ENCODE data around the gene KRTAP4-16.
"Not testable (repeated sequence)": the region's sequence is repeated elsewhere in the genome, so short reads cannot be mapped to it uniquely, and the experiment has no call there.

KRTAP4-16 gene

GRCh38 chr17:41088760-41089352 is 13.2 kb downstream of the KRTAP4-16 start:
- in situ Hi-C loops (cut with HindIII; ENCODE audit: low pct_ligation_motif_present, low pct_unique_long_range_greater_than_20kb, low sequenced_read_pairs); DNase-seq: not testable (repeated sequence)

- DNase-seq; in situ Hi-C loops (cut with HindIII; ENCODE audit: low pct_ligation_motif_present, low pct_unique_long_range_greater_than_20kb, low sequenced_read_pairs): not testable (repeated sequence)
Observed at GRCh38 chr17:41084100-41084856, 17.7 kb downstream of the KRTAP4-16 start, which contains the start of gene KRTAP4-7. Gene KRTAP4-7, plus strand, starts transcription at chr17:41084150. Its CDS starts 57 bp downstream, at chr17:41084207.

- in situ Hi-C loops (cut with HindIII; ENCODE audit: low pct_ligation_motif_present, low pct_unique_long_range_greater_than_20kb, low sequenced_read_pairs) = not testable (repeated sequence)
- DNase-seq = peak; percentile 32
Observed at GRCh38 chr17:41083427-41083826, 18.6 kb downstream of the KRTAP4-16 start.

GRCh38 chr17:41082626-41083025 is 19.4 kb downstream of the KRTAP4-16 start:
- no peak for DNase-seq
- in situ Hi-C loops (cut with HindIII; ENCODE audit: low pct_ligation_motif_present, low pct_unique_long_range_greater_than_20kb, low sequenced_read_pairs) = no loop called here

- in situ Hi-C loops (cut with HindIII; ENCODE audit: low pct_ligation_motif_present, low pct_unique_long_range_greater_than_20kb, low sequenced_read_pairs) = no loop called here
- DNase-seq = no peak
Observed at GRCh38 chr17:41076788-41077187, 25.2 kb downstream of the KRTAP4-16 start.

- in situ Hi-C loops (cut with HindIII; ENCODE audit: low pct_ligation_motif_present, low pct_unique_long_range_greater_than_20kb, low sequenced_read_pairs) = no loop called here
- no peak for DNase-seq
Observed at GRCh38 chr17:41073676-41074075, 28.3 kb downstream of the KRTAP4-16 start.

- DNase-seq = no peak
Observed at GRCh38 chr17:41071606-41072360, 30.2 kb downstream of the KRTAP4-16 start.

GRCh38 chr17:41069031-41069430 is 33.0 kb downstream of the KRTAP4-16 start:
- in situ Hi-C loops (cut with HindIII; ENCODE audit: low pct_ligation_motif_present, low pct_unique_long_range_greater_than_20kb, low sequenced_read_pairs) = no loop called here
- DNase-seq = no peak

More at GRCh38 chr17:41071606-41072360, 30.2 kb downstream of the KRTAP4-16 start:
- in situ Hi-C loops (cut with HindIII; ENCODE audit: low pct_ligation_motif_present, low pct_unique_long_range_greater_than_20kb, low sequenced_read_pairs) = no loop called here

- in situ Hi-C loops (cut with HindIII; ENCODE audit: low pct_ligation_motif_present, low pct_unique_long_range_greater_than_20kb, low sequenced_read_pairs) = no loop called here
Observed at GRCh38 chr17:41067281-41067680, 34.7 kb downstream of the KRTAP4-16 start.

GRCh38 chr17:41065829-41066624 is 36.0 kb downstream of the KRTAP4-16 start, which contains the start of gene KRTAP2-4:
Gene KRTAP2-4, minus strand, starts transcription at chr17:41065879. Its CDS starts 34 bp downstream, at chr17:41065845.
- DNase-seq = peak; percentile 82
- in situ Hi-C loops (cut with HindIII; ENCODE audit: low pct_ligation_motif_present, low pct_unique_long_range_greater_than_20kb, low sequenced_read_pairs) = no loop called here

More at GRCh38 chr17:41067281-41067680, 34.7 kb downstream of the KRTAP4-16 start:
- no peak for DNase-seq

GRCh38 chr17:41065016-41065689 is 36.9 kb downstream of the KRTAP4-16 start:
- DNase-seq; in situ Hi-C loops (cut with HindIII; ENCODE audit: low pct_ligation_motif_present, low pct_unique_long_range_greater_than_20kb, low sequenced_read_pairs): not testable (repeated sequence)

- in situ Hi-C loops (cut with HindIII; ENCODE audit: low pct_ligation_motif_present, low pct_unique_long_range_greater_than_20kb, low sequenced_read_pairs) = no loop called here
- no peak for DNase-seq
Observed at GRCh38 chr17:41064301-41064700, 37.7 kb downstream of the KRTAP4-16 start.

- in situ Hi-C loops (cut with HindIII; ENCODE audit: low pct_ligation_motif_present, low pct_unique_long_range_greater_than_20kb, low sequenced_read_pairs) = no loop called here
- DNase-seq = no peak
Observed at GRCh38 chr17:41063449-41063848, 38.6 kb downstream of the KRTAP4-16 start.

GRCh38 chr17:41061964-41062363 is 40.0 kb downstream of the KRTAP4-16 start:
- in situ Hi-C loops (cut with HindIII; ENCODE audit: low pct_ligation_motif_present, low pct_unique_long_range_greater_than_20kb, low sequenced_read_pairs) = no loop called here
- DNase-seq = peak; percentile 92

- in situ Hi-C loops (cut with HindIII; ENCODE audit: low pct_ligation_motif_present, low pct_unique_long_range_greater_than_20kb, low sequenced_read_pairs) = no loop called here
- peak; percentile 98 for DNase-seq
Observed at GRCh38 chr17:41060052-41060604, 41.9 kb downstream of the KRTAP4-16 start, which contains the start of gene KRTAP2-3. Gene KRTAP2-3, minus strand, starts transcription at chr17:41060114. Its CDS starts 64 bp downstream, at chr17:41060050.

GRCh38 chr17:41059276-41060051 is 42.5 kb downstream of the KRTAP4-16 start:
- in situ Hi-C loops (cut with HindIII; ENCODE audit: low pct_ligation_motif_present, low pct_unique_long_range_greater_than_20kb, low sequenced_read_pairs) = not testable (repeated sequence)

GRCh38 chr17:41058741-41059140 is 43.3 kb downstream of the KRTAP4-16 start:
- no peak for DNase-seq
- in situ Hi-C loops (cut with HindIII; ENCODE audit: low pct_ligation_motif_present, low pct_unique_long_range_greater_than_20kb, low sequenced_read_pairs) = no loop called here

More at GRCh38 chr17:41059276-41060051, 42.5 kb downstream of the KRTAP4-16 start:
- DNase-seq = peak; percentile 53

Data from ACHN (cell line).